GM12878 (cell line): ENCODE results near the gene CD53. TPM values are rescaled to one million over a fixed set of nuclear protein-coding genes. Genes with fewer than 3 reads are reported as not detected.
A peak's percentile ranks its signal among the peaks of the same experiment; 100 is the strongest.

Source experiments
- ATAC-seq: fragments of 200-7000 bp; cut with Tn5 transposase; 3 replicates; pipeline ENCODE4 v1.9.1; 2020; ENCODE audit warnings: mild to moderate bottlenecking, moderate library complexity
- BruUV-seq: library from RNA; stranded (reverse); fragments of 400-500 nt; replicated peaks from 2 replicates; lab custom pipeline; 2021; lab: Mats Ljungman, UMichigan
- CTCF ChIA-PET: fragments of 300-600 bp; sonication (Branson Sonifier 250); formaldehyde crosslinking; extraction: SDS; loops from one replicate; lab custom pipeline; 2021; ENCODE audit warnings: inconsistent platforms; lab: Yijun Ruan, JAX
- POLR2A ChIA-PET: fragments of 350-600 bp; formaldehyde crosslinking; extraction: SDS; loops from one replicate; lab custom pipeline; 2021; ENCODE audit warnings: inconsistent platforms; lab: Charles Lee
- RAD21 ChIA-PET: fragments of 300-600 bp; sonication (Branson Sonifier 250); formaldehyde crosslinking; loops from one replicate; lab custom pipeline; 2023; ENCODE audit warnings: antibody characterized with exemption; ENCODE audit not compliant: unreplicated experiment; lab: Charles Lee
- SMC1A ChIA-PET: fragments of 300-600 bp; sonication (Branson Sonifier 250); formaldehyde crosslinking; loops from one replicate; lab custom pipeline; 2023; ENCODE audit not compliant: unreplicated experiment, uncharacterized antibody; lab: Charles Lee
- DNase-seq: peaks from one replicate; pipeline ENCODE4 v3.0.0-alpha.2; 2011; ENCODE audit warnings: low read depth, low spot score
- FAIRE-seq: peaks from 3 replicates; lab custom pipeline; 2011; peaks lifted over from hg19 to GRCh38; lab: Jason Lieb, UNC
- H2AFZ ChIP-seq: 2 replicates; pipeline ENCODE4 v1.6.0; 2011; ENCODE audit warnings: low read depth, low read length, control low read depth; ENCODE audit not compliant: control insufficient read depth
- H3K27ac ChIP-seq: 2 replicates; pipeline ENCODE4 v1.5.1; 2011; ENCODE audit warnings: control low read depth; ENCODE audit not compliant: control insufficient read depth, insufficient read depth
- H3K27me3 ChIP-seq, 2 experiments: replicated peaks in 1 of 2; 2 replicates each; pipeline versions ENCODE4 v1.6.0 to v1.6.1; 2011; ENCODE audit warnings: low read length in 1 of 2; ENCODE audit not compliant: control insufficient read depth in 2 of 2, insufficient read depth in 2 of 2
- H3K36me3 ChIP-seq, 2 experiments: 2 replicates each; pipeline ENCODE4 v1.5.1; 2011; ENCODE audit warnings: low read length in 1 of 2; ENCODE audit not compliant: control insufficient read depth in 2 of 2, insufficient read depth in 2 of 2
- H3K4me1 ChIP-seq: 2 replicates; pipeline ENCODE4 v1.6.1; 2011; ENCODE audit warnings: mild to moderate bottlenecking, low read length, moderate library complexity, mixed read lengths; ENCODE audit not compliant: control insufficient read depth, insufficient read depth
- H3K4me2 ChIP-seq: 2 replicates; pipeline ENCODE4 v1.6.0; 2011; ENCODE audit warnings: control low read depth; ENCODE audit not compliant: control insufficient read depth, insufficient read depth
- H3K4me3 ChIP-seq: fragments of 200-600 bp; sonication (generic); 2 replicates; pipeline ENCODE4 v1.5.1; 2016
- H3K79me2 ChIP-seq: 2 replicates; pipeline ENCODE4 v1.6.0; 2011; ENCODE audit warnings: low read length; ENCODE audit not compliant: control insufficient read depth, insufficient read depth
- H3K9ac ChIP-seq: 2 replicates; pipeline ENCODE4 v1.8.0; 2011; ENCODE audit warnings: low read length, control low read depth, mixed read lengths; ENCODE audit not compliant: control insufficient read depth, insufficient read depth
- H3K9me3 ChIP-seq: replicated peaks from 3 replicates; pipeline ENCODE4 v1.5.1; 2011; ENCODE audit warnings: mild to moderate bottlenecking, low read length; ENCODE audit not compliant: control insufficient read depth, insufficient read depth
- H4K20me1 ChIP-seq: 2 replicates; pipeline ENCODE4 v1.6.0; 2011; ENCODE audit not compliant: control insufficient read depth, insufficient read depth
- ATF7 ChIP-seq: fragments of 450-650 bp; IDR thresholded peaks from 2 replicates; pipeline ENCODE4 v1.6.1; 2016; ENCODE audit warnings: low read depth, mild to moderate bottlenecking
- CREB1 ChIP-seq: IDR thresholded peaks from 2 replicates; pipeline ENCODE4 v1.6.1; 2012; ENCODE audit warnings: low read depth, mild to moderate bottlenecking, inconsistent platforms
- CREM ChIP-seq: IDR thresholded peaks from 2 replicates; pipeline ENCODE4 v1.6.1; 2014; ENCODE audit warnings: antibody characterized with exemption, low read depth
- IKZF2 ChIP-seq, 2 experiments: fragments of 450-650 bp; IDR thresholded peaks; 2 replicates each; pipeline ENCODE4 v1.6.1; 2017; ENCODE audit warnings: mild to moderate bottlenecking in 2 of 2, moderate library complexity in 2 of 2
- MTA2 ChIP-seq: fragments of 450-650 bp; IDR thresholded peaks from 2 replicates; pipeline ENCODE4 v1.6.1; 2016; ENCODE audit warnings: low read depth, mild to moderate bottlenecking, moderate library complexity
- POLR2AphosphoS5 ChIP-seq: IDR thresholded peaks from 2 replicates; pipeline ENCODE4 v1.6.1; 2011; ENCODE audit warnings: mild to moderate bottlenecking, low read length, inconsistent platforms
- POU2F2 ChIP-seq: IDR thresholded peaks from 3 replicates; pipeline ENCODE4 v1.6.1; 2011; ENCODE audit warnings: low read depth, mild to moderate bottlenecking, low read length, borderline replicate concordance
- RAD21 ChIP-seq: IDR thresholded peaks from 2 replicates; pipeline ENCODE4 v1.6.1; 2011; ENCODE audit warnings: mild to moderate bottlenecking, low read depth, low read length, moderate library complexity; ENCODE audit not compliant: insufficient read depth
- SMARCA5 ChIP-seq: fragments of 450-650 bp; IDR thresholded peaks from 2 replicates; pipeline ENCODE4 v1.6.1; 2017; ENCODE audit warnings: mild to moderate bottlenecking
- YY1 ChIP-seq: IDR thresholded peaks from 2 replicates; pipeline ENCODE4 v1.6.1; 2011; ENCODE audit warnings: low read depth, mild to moderate bottlenecking, low read length
- WGBS: methylation state at CpG from one replicate; pipeline ENCODE4 v1.1.6; 2016; ENCODE audit warnings: low lambda C conversion rate; ENCODE audit not compliant: insufficient replicate concordance, insufficient coverage; ENCODE audit errors: missing lambda C conversion rate; 5-methylcytosine and 5-hydroxymethylcytosine counted together
- in situ Hi-C: fragments of 300-500 bp; cut with MboI; formaldehyde crosslinking; loops from 9 replicates; pipeline ENCODE4 v1.14.3; 2018; ENCODE audit warnings: mixed read lengths
- intact Hi-C: fragments of 100-400 bp; cut with micrococcal nuclease; formaldehyde crosslinking; loops from one replicate; pipeline ENCODE4 v1.14.2; 2022; ENCODE audit not compliant: unreplicated experiment
- polyA plus RNA-seq, 11 experiments: library from polyadenylated mRNA; depleted of rRNA in 4 of 11; unstranded in 6 of 11; stranded (reverse) in 5 of 11; fragments of >200 nt; fragmentation: Nextera tagmentation in 4 of 11; fragmentation: Illumina TruSeq in 1 of 11; extraction: Ambion mirVana in 4 of 11; extraction: Trizol in 1 of 11; gene quantifications; 1 replicate in 1 of 11; 2 replicates in 10 of 11; pipeline versions ENCODE4 v1.2.1 to v1.2.3, GENCODE V29; 2011 to 2016; ENCODE audit warnings: inconsistent platforms in 2 of 11, missing spikeins in 2 of 11, low read depth in 1 of 11
- total RNA-seq, 4 experiments: library from RNA; depleted of rRNA in 3 of 4; stranded (reverse); fragments of >200 nt in 3 of 4; fragmentation: Illumina TruSeq in 1 of 4; extraction: Trizol in 1 of 4; gene quantifications; 2 replicates each; pipeline versions ENCODE4 v1.2.1 to v1.2.3, GENCODE V29; 2013 to 2021
- TF ChIP-seq, protein P1 (sequence below): fragments of 450-650 bp; IDR thresholded peaks from 2 replicates; pipeline ENCODE4 v1.6.1; 2017; ENCODE audit warnings: mild to moderate bottlenecking
- TF ChIP-seq, protein P2 (sequence below): IDR thresholded peaks from 2 replicates; pipeline ENCODE4 v1.6.1; 2011; ENCODE audit warnings: mild to moderate bottlenecking, low read depth, low read length, moderate library complexity; ENCODE audit not compliant: insufficient replicate concordance
- TF ChIP-seq, protein P3 (sequence below): fragments of 450-650 bp; IDR thresholded peaks from 2 replicates; pipeline ENCODE4 v1.6.1; 2016; ENCODE audit warnings: mild to moderate bottlenecking

The CD53 gene
- total and polyA plus RNA-seq, 10 of the 15 experiments (the other 5 are each of a cell fraction or from before 2014, with no cell fraction given), result 350 to 1,389 (median 538) TPM

DNA sequence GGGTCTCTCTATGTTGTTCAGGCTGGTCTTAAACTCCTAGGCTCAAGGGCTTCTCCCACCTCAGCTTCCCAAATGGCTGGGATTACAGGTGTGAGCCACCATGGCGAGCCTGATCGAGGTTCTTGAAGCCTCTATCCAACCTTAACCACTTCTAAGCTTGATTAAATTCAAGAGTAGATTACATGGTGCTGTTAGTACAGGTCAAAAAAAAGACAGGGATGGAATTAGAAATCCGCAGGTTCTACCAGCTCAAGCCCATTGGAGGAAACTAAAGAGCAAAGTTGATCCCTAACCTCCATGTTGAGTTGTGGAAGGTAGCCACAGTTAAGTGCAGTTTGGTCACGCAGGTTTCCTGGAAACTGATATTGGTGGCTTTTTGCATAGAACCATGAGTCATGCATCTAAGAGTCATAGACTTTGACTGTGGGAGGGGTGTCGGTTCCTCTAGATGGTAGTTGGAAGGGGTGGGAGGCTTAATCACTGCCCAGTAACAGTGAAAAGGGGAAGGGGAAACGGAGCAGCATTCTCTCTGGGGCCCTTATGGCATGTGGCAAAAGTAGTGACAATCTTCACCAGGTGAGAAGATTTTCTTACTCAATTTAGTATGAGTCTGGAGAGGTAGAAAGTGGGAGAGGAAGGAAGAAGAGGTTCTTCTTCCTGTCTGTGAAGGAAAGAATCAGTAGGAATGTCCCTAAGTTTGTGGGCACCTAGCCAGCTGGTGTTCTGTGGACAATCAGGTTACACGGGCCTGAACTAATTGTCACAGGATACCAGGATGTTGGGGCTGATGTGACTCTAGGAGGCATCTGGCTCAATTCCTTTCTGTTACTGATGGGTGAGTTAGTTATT is 7.0 kb downstream of the CD53 start (continued):
- TF ChIP-seq RAD21 (no peak), MTA2 (peak; percentile 54; the same call in 1 of the 2 replicates), YY1 (peak; percentile 71)

DNA sequence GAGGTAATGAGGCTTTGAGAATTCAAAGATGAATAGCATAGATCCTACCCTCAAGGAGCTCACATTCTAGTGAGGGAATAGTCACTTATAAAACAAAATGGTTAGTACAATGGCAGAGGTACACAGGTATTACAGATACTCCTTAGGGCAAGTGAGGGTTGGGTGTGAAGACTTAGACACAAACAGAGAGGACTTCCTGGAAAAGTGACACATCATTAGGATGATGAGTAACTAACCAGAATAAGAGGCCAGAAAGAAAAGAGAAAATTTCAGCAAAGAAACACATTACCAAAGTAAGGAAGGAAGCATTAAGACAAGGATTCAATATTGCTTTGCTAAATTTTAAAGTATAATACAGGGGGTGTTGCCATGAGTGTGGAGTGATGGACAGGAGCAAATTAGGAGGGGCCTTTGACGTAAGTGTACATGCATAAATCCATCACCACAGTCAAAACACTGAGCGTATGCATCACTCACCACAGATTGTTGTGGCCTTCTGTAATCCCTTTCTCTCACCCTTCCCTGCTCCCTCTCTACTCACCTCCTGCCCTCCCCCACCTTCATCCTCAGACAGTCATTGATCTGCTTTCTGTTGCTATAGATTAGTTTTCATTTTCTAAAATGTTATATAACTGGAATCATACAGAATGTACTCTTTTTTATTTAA is 7.9 kb downstream of the CD53 start:
- no peak overlapping the region for H2AFZ ChIP-seq
- peak overlapping the region; percentile 78 for H3K4me2 ChIP-seq
- H3K4me1 ChIP-seq, result peaks cover 22% of the 10 kb centered on the region
- TF ChIP-seq, protein P1, sequence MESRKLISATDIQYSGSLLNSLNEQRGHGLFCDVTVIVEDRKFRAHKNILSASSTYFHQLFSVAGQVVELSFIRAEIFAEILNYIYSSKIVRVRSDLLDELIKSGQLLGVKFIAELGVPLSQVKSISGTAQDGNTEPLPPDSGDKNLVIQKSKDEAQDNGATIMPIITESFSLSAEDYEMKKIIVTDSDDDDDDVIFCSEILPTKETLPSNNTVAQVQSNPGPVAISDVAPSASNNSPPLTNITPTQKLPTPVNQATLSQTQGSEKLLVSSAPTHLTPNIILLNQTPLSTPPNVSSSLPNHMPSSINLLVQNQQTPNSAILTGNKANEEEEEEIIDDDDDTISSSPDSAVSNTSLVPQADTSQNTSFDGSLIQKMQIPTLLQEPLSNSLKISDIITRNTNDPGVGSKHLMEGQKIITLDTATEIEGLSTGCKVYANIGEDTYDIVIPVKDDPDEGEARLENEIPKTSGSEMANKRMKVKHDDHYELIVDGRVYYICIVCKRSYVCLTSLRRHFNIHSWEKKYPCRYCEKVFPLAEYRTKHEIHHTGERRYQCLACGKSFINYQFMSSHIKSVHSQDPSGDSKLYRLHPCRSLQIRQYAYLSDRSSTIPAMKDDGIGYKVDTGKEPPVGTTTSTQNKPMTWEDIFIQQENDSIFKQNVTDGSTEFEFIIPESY, result no peak
- TF ChIP-seq POU2F2, result peak; percentile 89; the same call in 2 of the 3 replicates
- 0 out of 4 replicates have a peak, but pooled peaks of 1 of the 2 experiments have one; percentile 18 for TF ChIP-seq IKZF2 (IDR thresholded peaks at IDR 0.05)
- 0 out of 2 replicates have a peak, but pooled peaks have one; percentile 9 for TF ChIP-seq ATF7
- peak; percentile 54; the same call in 1 of the 2 replicates for TF ChIP-seq POLR2AphosphoS5
- TF ChIP-seq, protein P2, sequence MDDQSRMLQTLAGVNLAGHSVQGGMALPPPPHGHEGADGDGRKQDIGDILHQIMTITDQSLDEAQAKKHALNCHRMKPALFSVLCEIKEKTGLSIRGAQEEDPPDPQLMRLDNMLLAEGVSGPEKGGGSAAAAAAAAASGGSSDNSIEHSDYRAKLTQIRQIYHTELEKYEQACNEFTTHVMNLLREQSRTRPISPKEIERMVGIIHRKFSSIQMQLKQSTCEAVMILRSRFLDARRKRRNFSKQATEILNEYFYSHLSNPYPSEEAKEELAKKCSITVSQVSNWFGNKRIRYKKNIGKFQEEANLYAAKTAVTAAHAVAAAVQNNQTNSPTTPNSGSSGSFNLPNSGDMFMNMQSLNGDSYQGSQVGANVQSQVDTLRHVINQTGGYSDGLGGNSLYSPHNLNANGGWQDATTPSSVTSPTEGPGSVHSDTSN, result peak; percentile 80
- no peak for TF ChIP-seq SMARCA5
- TF ChIP-seq, protein P3, sequence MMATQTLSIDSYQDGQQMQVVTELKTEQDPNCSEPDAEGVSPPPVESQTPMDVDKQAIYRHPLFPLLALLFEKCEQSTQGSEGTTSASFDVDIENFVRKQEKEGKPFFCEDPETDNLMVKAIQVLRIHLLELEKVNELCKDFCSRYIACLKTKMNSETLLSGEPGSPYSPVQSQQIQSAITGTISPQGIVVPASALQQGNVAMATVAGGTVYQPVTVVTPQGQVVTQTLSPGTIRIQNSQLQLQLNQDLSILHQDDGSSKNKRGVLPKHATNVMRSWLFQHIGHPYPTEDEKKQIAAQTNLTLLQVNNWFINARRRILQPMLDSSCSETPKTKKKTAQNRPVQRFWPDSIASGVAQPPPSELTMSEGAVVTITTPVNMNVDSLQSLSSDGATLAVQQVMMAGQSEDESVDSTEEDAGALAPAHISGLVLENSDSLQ, result peak; percentile 95
- peak; percentile 52; the same call in 1 of the 2 replicates for TF ChIP-seq CREB1
- TF ChIP-seq CREM, result peak; percentile 28; the same call in 1 of the 2 replicates

More for the DNA sequence above, 7.9 kb downstream of the CD53 start:
- peaks cover 100% of the 10 kb centered on the region for H3K79me2 ChIP-seq
- ChIA-PET SMC1A (interaction anchor here (1.3 kb wide), 1 partner anchor 10 kb away, joined by 4 read pairs; no protein-coding TSS in a partner anchor), CTCF (interaction anchor here (0.5 kb wide), 1 partner anchor 835 kb away, joined by 3 read pairs; no protein-coding TSS in a partner anchor), POLR2A (interaction anchor here (0.7 to 2.1 kb wide), 2 partner anchors 10 to 15 kb away, joined by 3 to 11 read pairs; no protein-coding TSS in a partner anchor), RAD21 (no interaction called here)
- peak overlapping the region; percentile 62 for H3K4me3 ChIP-seq
- DNase-seq (no peak), FAIRE-seq (no peak), ATAC-seq (peak; percentile 71)
- WGBS, result 6% methylated on average over 2 of the region's 2 CpGs
- H3K27ac ChIP-seq, result peak overlapping the region; percentile 76
- in situ Hi-C loops, result no loop called here
- no peaks in the 10 kb centered on the region for H3K27me3 ChIP-seq
- H4K20me1 ChIP-seq, result peaks cover 6% of the 10 kb centered on the region; the same call in 1 of the 2 replicates
- intact Hi-C loops, result no loop called here
- no peak overlapping the region for H3K9ac ChIP-seq
- peaks cover 0 to 17% of the 10 kb centered on the region in 2 experiments; a peak in 2 of 4 replicates for H3K36me3 ChIP-seq
- no peaks in the 10 kb centered on the region for H3K9me3 ChIP-seq
- BruUV-seq, result no TSS peak
